HG02763 (cell line): Measurements from ENCODE around the gene DPEP3.
"Not testable (repeated sequence)": the region's sequence is repeated elsewhere in the genome, so short reads cannot be mapped to it uniquely, and the experiment has no call there.

Experiments used
- ATAC-seq: cut with Tn5 transposase; IDR thresholded peaks from one replicate; pipeline ENCODE4 v1.9.1; 2021; ENCODE audit warnings: mild to moderate bottlenecking, moderate library complexity; ENCODE audit not compliant: unreplicated experiment

The DPEP3 gene

GRCh38 chr16:67995423-67995822 lies 15.1 kb upstream of the DPEP3 start:
- no peak for ATAC-seq

- not testable (repeated sequence) for ATAC-seq
Measured at GRCh38 chr16:67994040-67994408, 13.7 kb upstream of the DPEP3 start.

- peak; percentile 72 for ATAC-seq
Measured at GRCh38 chr16:67993207-67994039, 13.1 kb upstream of the DPEP3 start.

- no peak for ATAC-seq
Measured at GRCh38 chr16:67992661-67993206, 12.4 kb upstream of the DPEP3 start.

GRCh38 chr16:67990018-67990386 lies 9.7 kb upstream of the DPEP3 start:
- no peak for ATAC-seq

GRCh38 chr16:67989322-67990017 lies 9.2 kb upstream of the DPEP3 start:
- ATAC-seq, result no peak

- no peak for ATAC-seq
Measured at GRCh38 chr16:67988675-67989074, 8.4 kb upstream of the DPEP3 start.

GRCh38 chr16:67987460-67988160 lies 7.3 kb upstream of the DPEP3 start:
- no peak for ATAC-seq

GRCh38 chr16:67986949-67987348 lies 6.7 kb upstream of the DPEP3 start:
- no peak for ATAC-seq

GRCh38 chr16:67982011-67982696 lies 1.9 kb upstream of the DPEP3 start:
- no peak for ATAC-seq

GRCh38 chr16:67977469-67978227 lies 2.7 kb downstream of the DPEP3 start:
- no peak for ATAC-seq

GRCh38 chr16:67977005-67977404 lies 3.3 kb downstream of the DPEP3 start:
- no peak for ATAC-seq

GRCh38 chr16:67976205-67976604 lies 4.1 kb downstream of the DPEP3 start:
- ATAC-seq, result no peak

GRCh38 chr16:67975321-67976105 lies 4.8 kb downstream of the DPEP3 start:
- ATAC-seq, result no peak

GRCh38 chr16:67972285-67972684 lies 8.0 kb downstream of the DPEP3 start:
- ATAC-seq, result not testable (repeated sequence)

- no peak for ATAC-seq
Measured at GRCh38 chr16:67971111-67971510, 9.2 kb downstream of the DPEP3 start.

GRCh38 chr16:67969254-67970039 lies 10.9 kb downstream of the DPEP3 start:
- ATAC-seq, result no peak

- ATAC-seq, result peak; percentile 83
Measured at GRCh38 chr16:67968400-67969253, 11.7 kb downstream of the DPEP3 start, which contains the start of gene SLC12A4. Gene SLC12A4, minus strand, starts transcription at chr16:67968637. Its CDS starts 84 bp downstream, at chr16:67968553.
